Posterior vena cava (tissue), 2 donors: ENCODE measurements around the gene LAG3. TPM values are rescaled to one million over a fixed set of nuclear protein-coding genes. Genes with fewer than 3 reads are reported as not detected.

Source experiments
- DNase-seq: peaks from one replicate; pipeline ENCODE4 v3.0.0-alpha.2; 2020; ENCODE audit warnings: low spot score
- intact Hi-C, 2 donors: fragments of 100-400 bp; cut with DNase I; formaldehyde crosslinking; loops; one replicate each; pipeline versions ENCODE4 v1.14.1 to v1.14.2; 2022 to 2023
- total RNA-seq, 2 donors: library from RNA; stranded (reverse); fragmentation: NEBNext Ultra II Directional; extraction: Animal tissue kit (Norgen Biotek cat#: 25700); gene quantifications; one replicate each; pipeline ENCODE4 v1.2.1, GENCODE V29; 2021
- donor health status: DM: yes; HTN: yes; CAD: no.
- donor health status: DM: yes; HTN: yes; CAD: no.

LAG3 gene
- total RNA-seq, 2 donors from 2014 or later, result 0.57 to 1.2 TPM

GRCh38 chr12:6782850-6783566 is 10.7 kb downstream of the LAG3 start:
- intact Hi-C loops, result no loop called here

GRCh38 chr12:6783828-6784227 is 11.5 kb downstream of the LAG3 start:
- intact Hi-C loops, result no loop called here
- DNase-seq, result no peak

More at GRCh38 chr12:6782850-6783566, 10.7 kb downstream of the LAG3 start:
- DNase-seq, result no peak

- no peak for DNase-seq
- intact Hi-C loops, result no loop called here
Observed at GRCh38 chr12:6784296-6784695, 12.0 kb downstream of the LAG3 start.

GRCh38 chr12:6784761-6785160 is 12.4 kb downstream of the LAG3 start:
- intact Hi-C loops, result no loop called here
- no peak for DNase-seq

GRCh38 chr12:6786416-6787094 is 14.2 kb downstream of the LAG3 start:
- no peak for DNase-seq
- intact Hi-C loops, result no loop called here

- DNase-seq, result no peak
- intact Hi-C loops, result no loop called here
Observed at GRCh38 chr12:6787309-6787708, 15.0 kb downstream of the LAG3 start.

- intact Hi-C loops, result no loop called here
- peak; percentile 92 for DNase-seq
Observed at GRCh38 chr12:6788972-6789924, 16.9 kb downstream of the LAG3 start, which contains the start of gene CD4. Gene CD4, plus strand, starts transcription at chr12:6789528. Its CDS starts 10,611 bp downstream, at chr12:6800139.

- no peak for DNase-seq
- intact Hi-C loops, result no loop called here
Observed at GRCh38 chr12:6790496-6791150, 18.3 kb downstream of the LAG3 start.

- intact Hi-C loops, result no loop called here
- DNase-seq, result no peak
Observed at GRCh38 chr12:6791931-6792520, 19.7 kb downstream of the LAG3 start.

GRCh38 chr12:6792522-6793201 is 20.3 kb downstream of the LAG3 start:
- no peak for DNase-seq
- intact Hi-C loops, result no loop called here

GRCh38 chr12:6795088-6795487 is 22.8 kb downstream of the LAG3 start:
- intact Hi-C loops, result no loop called here

GRCh38 chr12:6796576-6796975 is 24.3 kb downstream of the LAG3 start:
- DNase-seq, result no peak
- intact Hi-C loops, result no loop called here

More at GRCh38 chr12:6795088-6795487, 22.8 kb downstream of the LAG3 start:
- DNase-seq, result no peak

GRCh38 chr12:6799147-6799546 is 26.8 kb downstream of the LAG3 start:
- intact Hi-C loops, result no loop called here
- no peak for DNase-seq

GRCh38 chr12:6807170-6807569 is 34.9 kb downstream of the LAG3 start:
- DNase-seq, result no peak
- intact Hi-C loops, result no loop called here

GRCh38 chr12:6809056-6809455 is 36.7 kb downstream of the LAG3 start:
- no peak for DNase-seq
- intact Hi-C loops, result no loop called here

GRCh38 chr12:6810758-6811157 is 38.4 kb downstream of the LAG3 start:
- DNase-seq, result no peak
- intact Hi-C loops, result no loop called here

- no peak for DNase-seq
- intact Hi-C loops, result no loop called here
Observed at GRCh38 chr12:6813363-6813762, 41.0 kb downstream of the LAG3 start.

- DNase-seq, result no peak
- intact Hi-C loops, result no loop called here
Observed at GRCh38 chr12:6816598-6816997, 44.3 kb downstream of the LAG3 start.
